Aorta (tissue), 5 donors: ENCODE data around the gene GINS2. TPM values are rescaled to one million over a fixed set of nuclear protein-coding genes. Genes with fewer than 3 reads are reported as not detected.

Experiments
- ATAC-seq: fragments of 200-7000 bp; cut with Tn5 transposase; one replicate; pipeline ENCODE4 v1.9.1; 2022; ENCODE audit warnings: moderate library complexity; ENCODE audit not compliant: low FRiP score
- DNase-seq, 2 donors: peaks; one replicate each; pipeline ENCODE4 v3.0.0-alpha.2; 2020
- H3K27ac ChIP-seq, 2 donors: one replicate each; pipeline ENCODE4 v1.5.1; 2013; ENCODE audit warnings: low read length in 2 of 2, mild to moderate bottlenecking in 2 of 2, moderate library complexity in 2 of 2, control low read depth in 1 of 2, inconsistent platforms in 1 of 2, low read depth in 1 of 2
- H3K27me3 ChIP-seq, 2 donors: one replicate each; pipeline ENCODE4 v1.6.1; 2013; ENCODE audit warnings: control low read depth in 1 of 2, low read length in 1 of 2, mild to moderate bottlenecking in 1 of 2, moderate library complexity in 1 of 2; ENCODE audit not compliant: insufficient read depth in 2 of 2, control insufficient read depth in 1 of 2
- H3K36me3 ChIP-seq, 2 donors: one replicate each; pipeline ENCODE4 v1.6.1; 2013; ENCODE audit warnings: control low read depth in 1 of 2, low read length in 1 of 2, mild to moderate bottlenecking in 1 of 2; ENCODE audit not compliant: insufficient read depth in 2 of 2, control insufficient read depth in 1 of 2
- H3K4me1 ChIP-seq, 2 donors: one replicate each; pipeline ENCODE4 v1.6.1; 2013; ENCODE audit warnings: low read length in 2 of 2, control low read depth in 1 of 2, mild to moderate bottlenecking in 1 of 2, moderate library complexity in 1 of 2; ENCODE audit not compliant: insufficient read depth in 2 of 2, control insufficient read depth in 1 of 2
- H3K4me3 ChIP-seq, 2 donors: one replicate each; pipeline ENCODE4 v1.5.1; 2013; ENCODE audit warnings: low read length in 2 of 2, control low read depth in 1 of 2, mild to moderate bottlenecking in 1 of 2
- H3K9me3 ChIP-seq: one replicate; pipeline ENCODE4 v1.6.1; 2013; ENCODE audit warnings: mild to moderate bottlenecking, low read length; ENCODE audit not compliant: control insufficient read depth
- WGBS, 2 donors: extraction: QIAGEN DNeasy Blood & Tissue Kit; methylation state at CpG; one replicate each; pipeline ENCODE4 v1.1.7; 2013; 5-methylcytosine and 5-hydroxymethylcytosine counted together
- intact Hi-C, 2 donors: fragments of 100-400 bp; cut with DNase I; formaldehyde crosslinking; loops; one replicate each; pipeline versions ENCODE4 v1.14.2 to v1.15.0; 2022
- polyA plus RNA-seq, 2 donors: library from polyadenylated mRNA; stranded (reverse); fragments of 200-250 nt; gene quantifications; one replicate each; pipeline ENCODE4 v1.2.3, GENCODE V29; 2013
- total RNA-seq, 2 donors: library from RNA; stranded (reverse); fragmentation: NEBNext Ultra II Directional; extraction: Animal tissue kit (Norgen Biotek cat#: 25700); gene quantifications; one replicate each; pipeline ENCODE4 v1.2.1, GENCODE V29; 2021
- donor health status: healthy with polysubstance abuse.
- donor health status: Bipolar disorder and iron deficiency.
- donor health status: DM: no; HTN: no; CAD: no.
- donor health status: DM: no; HTN: no; CAD: no.
- donor health status: DM: yes; HTN: yes; CAD: no.

Gene GINS2
- total and polyA plus RNA-seq, 4 donors = 0.23 to 0.75 (median 0.66) TPM

DNA sequence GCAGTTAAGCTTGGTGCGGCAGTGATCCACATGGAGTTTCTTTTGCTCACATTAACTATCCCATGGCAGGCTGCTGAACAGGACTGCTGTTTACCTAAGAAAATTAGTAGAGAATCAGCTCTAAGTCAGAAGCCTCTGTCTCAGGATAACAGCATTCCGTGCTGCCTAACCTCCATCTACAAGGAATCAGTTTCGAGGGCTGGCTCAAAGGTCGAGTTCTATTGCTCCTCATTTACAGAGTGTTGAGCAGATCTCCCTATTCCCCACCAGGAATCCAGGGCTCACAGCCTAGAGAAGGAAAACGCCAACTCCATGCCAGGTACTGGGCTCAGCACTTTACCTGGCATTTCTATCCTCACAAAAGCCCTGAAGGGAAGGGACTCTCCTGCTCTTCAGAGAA, 9.9 kb downstream of the GINS2 start:
- Histone ChIP-seq H3K4me3 (no peak overlapping the region), H3K36me3 (peaks cover 0 to 2% of the 10 kb centered on the region in 2 donors), H3K27me3 (no peaks in the 10 kb centered on the region), H3K4me1 (no peaks in the 10 kb centered on the region), H3K27ac (no peak overlapping the region), H3K9me3 (no peaks in the 10 kb centered on the region)
- intact Hi-C loops = no loop called here
- 91 to 92% methylated on average over 5 of the region's 5 CpGs for WGBS, 2 donors
- ATAC-seq (no peak), DNase-seq (no peak)

DNA sequence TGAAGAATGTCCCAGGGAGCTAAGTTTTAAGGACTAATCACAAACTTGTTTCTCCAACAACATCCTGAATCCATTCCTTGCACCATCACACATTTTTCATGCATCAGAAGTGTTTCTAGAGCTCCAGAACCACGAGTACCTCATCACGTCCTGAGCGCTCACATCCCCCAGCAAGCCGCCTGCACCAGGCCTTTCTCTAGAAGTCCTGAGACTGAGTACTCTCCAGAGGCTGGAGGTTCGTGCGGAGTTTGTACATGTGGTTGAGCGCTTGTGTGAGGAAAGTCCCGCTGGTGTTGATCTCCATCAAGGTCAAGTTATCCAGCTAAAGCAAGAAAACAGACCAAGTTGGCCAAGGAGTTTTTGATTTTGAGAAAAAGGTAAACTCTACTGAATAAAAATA, 10.7 kb downstream of the GINS2 start:
- no peaks in the 10 kb centered on the region for H3K4me1 ChIP-seq
- intact Hi-C loops = no loop called here
- no peaks in the 10 kb centered on the region for H3K27me3 ChIP-seq
- DNase-seq (peak in 1 of 2 donors; percentile 23), ATAC-seq (no peak)
- H3K36me3 ChIP-seq = peaks cover 0 to 2% of the 10 kb centered on the region in 2 donors
- H3K27ac ChIP-seq = no peak overlapping the region
- 88 to 93% methylated on average over 8 of the region's 8 CpGs for WGBS, 2 donors
- H3K4me3 ChIP-seq = no peak overlapping the region
- H3K9me3 ChIP-seq = no peaks in the 10 kb centered on the region

DNA sequence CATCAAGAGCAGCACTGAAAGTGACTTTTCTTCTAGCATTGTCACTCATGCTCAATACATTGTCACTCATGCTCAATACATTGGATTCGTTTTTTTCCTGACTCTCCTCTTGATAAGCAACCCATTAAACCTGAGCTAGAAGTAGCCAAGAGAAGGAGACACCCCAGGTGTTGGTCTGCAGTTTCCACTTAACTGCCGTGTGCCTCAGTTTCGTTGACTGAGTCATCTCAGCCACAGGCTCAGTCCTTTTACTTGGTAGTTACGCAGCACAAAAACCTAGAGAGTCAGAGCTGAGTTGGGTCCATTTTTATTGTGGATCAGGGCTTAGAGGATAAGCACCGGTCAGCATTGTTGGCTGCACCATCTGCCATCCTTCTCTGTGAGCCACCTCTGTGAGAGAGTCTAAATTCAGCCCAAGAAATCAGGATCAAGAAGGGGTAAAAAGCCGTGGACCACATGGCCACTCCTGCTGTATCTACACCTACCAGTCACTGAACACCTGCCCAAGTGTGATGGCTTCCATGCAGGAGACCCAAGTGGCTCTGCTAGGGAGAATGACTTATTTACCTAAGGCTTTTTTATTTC, 11.3 kb downstream of the GINS2 start:
- no peaks in the 10 kb centered on the region for H3K27me3 ChIP-seq
- no peaks in the 10 kb centered on the region for H3K9me3 ChIP-seq
- H3K36me3 ChIP-seq = peaks cover 0 to 2% of the 10 kb centered on the region in 2 donors
- no peak for ATAC-seq
- 92 to 97% methylated on average over 6 of the region's 6 CpGs for WGBS, 2 donors
- no peaks in the 10 kb centered on the region for H3K4me1 ChIP-seq
- peak in 1 of 2 donors; percentile 9 for DNase-seq
- no peak overlapping the region for H3K27ac ChIP-seq
- intact Hi-C loops = no loop called here
- no peak overlapping the region for H3K4me3 ChIP-seq

DNA sequence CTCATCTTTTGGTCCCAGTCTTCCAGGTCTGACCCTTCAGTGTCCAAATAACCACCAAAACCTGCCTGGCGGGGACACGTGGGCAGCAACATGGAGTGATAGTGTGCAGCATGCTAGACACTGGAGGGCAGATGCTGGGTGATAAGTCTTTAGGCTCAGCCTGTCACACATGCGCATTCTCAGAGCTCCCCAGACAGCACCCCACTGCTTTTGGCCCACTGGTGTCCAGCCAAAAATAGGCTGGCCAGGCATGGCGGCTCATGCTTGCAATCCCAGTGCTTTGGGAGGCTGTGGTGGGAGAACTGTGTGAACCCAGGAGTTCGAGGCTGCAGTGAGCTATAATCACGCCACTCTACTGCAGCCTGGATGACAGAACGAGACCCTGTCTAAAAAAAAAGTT, 12.3 kb downstream of the GINS2 start:
- Histone ChIP-seq H3K4me1 (no peaks in the 10 kb centered on the region), H3K27me3 (no peaks in the 10 kb centered on the region), H3K36me3 (peaks cover 0 to 2% of the 10 kb centered on the region in 2 donors), H3K4me3 (no peak overlapping the region), H3K9me3 (no peaks in the 10 kb centered on the region), H3K27ac (no peak overlapping the region)
- DNase-seq = peak in 1 of 2 donors; percentile 6
- ATAC-seq = no peak
- intact Hi-C loops = no loop called here
- WGBS, 2 donors = 95 to 96% methylated on average over 7 of the region's 7 CpGs

DNA sequence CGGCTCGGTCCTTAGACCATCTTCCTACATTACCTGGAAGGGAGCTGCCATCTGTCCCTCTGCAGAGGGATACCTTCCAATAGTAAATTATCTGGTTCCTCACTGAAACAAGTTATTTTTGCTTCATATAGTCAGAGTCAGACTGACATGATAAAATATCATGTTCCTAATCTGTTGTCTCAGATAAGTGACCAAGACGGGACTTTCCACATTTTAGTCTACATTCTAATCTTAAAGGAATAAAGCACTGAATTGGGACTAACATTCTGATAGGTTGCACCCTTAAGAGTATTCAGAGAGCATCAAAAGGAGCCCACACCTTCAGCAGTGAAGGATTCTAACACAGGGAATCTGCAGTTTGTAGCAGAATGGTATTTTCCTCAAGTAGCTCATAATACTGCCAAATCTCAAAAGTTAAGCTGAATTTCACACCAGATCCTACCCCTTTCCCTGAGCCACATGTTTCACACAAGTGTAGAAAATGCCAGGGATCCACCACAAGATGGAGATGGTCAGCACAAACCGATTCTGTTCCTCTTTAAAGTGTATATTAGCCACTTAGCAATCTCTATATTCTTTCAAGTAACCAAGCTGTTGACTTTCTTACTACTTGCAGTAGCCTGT, 13.4 kb downstream of the GINS2 start:
- no peak for ATAC-seq

DNA sequence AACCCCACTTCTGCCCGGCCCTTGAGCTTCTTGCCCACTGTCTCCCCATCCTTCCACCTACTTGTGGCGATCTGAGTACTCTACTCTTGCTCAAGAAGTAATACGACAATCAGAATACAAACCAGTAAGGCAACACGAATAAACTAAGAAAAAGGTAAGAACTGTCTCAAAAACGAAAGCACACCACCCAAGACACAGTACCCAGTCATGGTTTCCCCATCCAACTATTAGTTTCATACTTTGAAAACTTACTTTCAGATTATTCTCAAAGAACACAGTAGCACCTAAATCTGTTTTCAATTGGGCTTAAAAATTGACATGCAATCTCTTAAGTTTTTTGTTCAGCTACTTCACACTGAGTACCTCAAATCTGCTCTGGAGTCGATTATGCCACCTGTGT, 13.9 kb downstream of the GINS2 start:
- intact Hi-C loops = no loop called here
- 93 to 94% methylated on average over 6 of the region's 6 CpGs for WGBS, 2 donors
- Histone ChIP-seq H3K4me3 (no peak overlapping the region), H3K27ac (no peak overlapping the region), H3K4me1 (no peaks in the 10 kb centered on the region), H3K27me3 (no peaks in the 10 kb centered on the region), H3K36me3 (peaks cover 0 to 2% of the 10 kb centered on the region in 2 donors), H3K9me3 (no peaks in the 10 kb centered on the region)
- ATAC-seq = no peak
- no peak for DNase-seq

More for the DNA sequence above, 13.4 kb downstream of the GINS2 start:
- no peaks in the 10 kb centered on the region for H3K27me3 ChIP-seq
- H3K9me3 ChIP-seq = no peaks in the 10 kb centered on the region
- H3K4me3 ChIP-seq = no peak overlapping the region
- peak in 1 of 2 donors; percentile 3 for DNase-seq
- intact Hi-C loops = no loop called here
- peaks cover 0 to 2% of the 10 kb centered on the region in 2 donors for H3K36me3 ChIP-seq
- H3K4me1 ChIP-seq = no peaks in the 10 kb centered on the region
- 63 to 64% methylated on average over 4 of the region's 4 CpGs for WGBS, 2 donors
- no peak overlapping the region for H3K27ac ChIP-seq

DNA sequence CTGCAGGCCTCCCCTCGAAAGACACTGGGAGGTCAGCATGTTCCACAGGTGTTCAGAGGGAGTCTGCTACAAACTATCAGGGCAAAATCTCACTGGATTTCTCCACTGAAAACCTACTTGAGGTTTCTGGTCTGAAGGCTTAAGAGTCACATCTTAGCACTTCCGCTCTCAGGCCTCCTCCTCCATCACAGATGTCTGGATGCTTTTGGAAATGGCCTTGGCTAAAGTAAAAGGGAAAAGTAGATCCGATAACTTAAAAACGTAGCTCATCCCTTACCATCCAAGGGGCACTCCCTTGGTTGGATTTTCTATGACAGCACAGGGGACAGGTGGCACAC, 14.4 kb downstream of the GINS2 start:
- intact Hi-C loops = no loop called here
- H3K4me3 ChIP-seq = no peak overlapping the region
- 80 to 84% methylated on average over 4 of the region's 4 CpGs for WGBS, 2 donors
- DNase-seq (no peak), ATAC-seq (no peak)
- no peaks in the 10 kb centered on the region for H3K9me3 ChIP-seq
- H3K4me1 ChIP-seq = no peaks in the 10 kb centered on the region
- H3K36me3 ChIP-seq = peaks cover 0 to 3% of the 10 kb centered on the region in 2 donors
- no peaks in the 10 kb centered on the region for H3K27me3 ChIP-seq
- no peak overlapping the region for H3K27ac ChIP-seq

DNA sequence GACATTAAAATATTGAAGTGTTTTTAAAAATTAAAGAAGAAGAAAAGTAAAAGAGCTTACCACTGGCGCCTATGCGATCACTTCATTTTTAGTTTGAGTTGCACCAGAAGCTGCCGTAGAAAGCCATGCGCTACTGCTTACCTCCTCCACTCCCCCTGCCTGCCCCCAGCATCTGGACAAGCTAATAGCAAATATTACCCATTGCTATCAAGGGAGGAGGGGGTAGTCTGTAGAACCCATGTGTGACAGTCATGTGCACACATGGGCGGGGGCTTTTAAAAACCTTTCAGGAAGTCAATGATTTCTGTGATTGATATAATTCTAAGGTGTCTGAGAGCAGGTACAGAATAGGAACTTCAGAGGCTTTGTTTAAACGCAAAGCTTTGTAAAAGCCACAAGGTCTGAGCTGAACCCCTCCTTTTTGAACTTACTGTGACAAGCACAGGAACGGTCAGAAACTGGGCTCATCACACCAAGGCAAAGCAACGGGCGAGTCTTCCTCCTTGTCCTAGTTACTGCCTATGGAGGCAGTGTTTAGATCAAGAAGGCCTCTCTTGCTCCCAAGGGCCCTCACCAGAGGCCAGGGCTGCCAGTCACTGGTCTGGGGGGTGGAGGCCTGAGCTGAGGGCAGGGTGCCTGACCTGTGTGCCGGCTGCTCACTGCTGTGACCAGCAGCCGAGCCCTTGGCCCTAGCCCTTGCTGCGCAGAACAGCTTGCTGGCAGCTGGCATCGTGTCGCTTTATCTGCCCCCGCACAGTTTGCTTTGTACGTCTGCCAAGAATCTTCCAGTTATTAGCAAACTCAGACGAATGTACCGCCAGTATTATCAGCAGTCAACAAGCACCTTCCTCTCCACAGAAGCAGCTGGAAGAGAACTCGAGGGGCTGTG, 15.0 kb downstream of the GINS2 start:
- intact Hi-C loops = no loop called here
- DNase-seq (peak; percentile 70 to 81), ATAC-seq (peak; percentile 68)
- H3K4me3 ChIP-seq = no peak overlapping the region
- no peaks in the 10 kb centered on the region for H3K9me3 ChIP-seq
- H3K27me3 ChIP-seq = no peaks in the 10 kb centered on the region
- WGBS, 2 donors = 43 to 52% methylated on average over 19 of the region's 19 CpGs
- no peaks in the 10 kb centered on the region for H3K4me1 ChIP-seq
- H3K36me3 ChIP-seq = peaks cover 0 to 2% of the 10 kb centered on the region in 2 donors
- H3K27ac ChIP-seq = no peak overlapping the region
